Smooth muscle cell (in vitro differentiated cells): Measurements from ENCODE around the gene PRAME. TPM values are rescaled to one million over a fixed set of nuclear protein-coding genes. Genes with fewer than 3 reads are reported as not detected.
"Not testable (repeated sequence)": the region's sequence is repeated elsewhere in the genome, so short reads cannot be mapped to it uniquely, and the experiment has no call there.

ENCODE experiments used
- DNase-seq: peaks from one replicate; lab custom pipeline; 2025; ENCODE audit not compliant: unreplicated experiment; lab: John Stamatoyannopoulos, UW
- H2AFZ ChIP-seq: fragments of 200-600 bp; sonication (generic); 2 replicates; pipeline ENCODE4 v1.6.0; 2016; ENCODE audit warnings: antibody characterized with exemption, low read depth, mild to moderate bottlenecking
- H3F3A ChIP-seq: fragments of 200-600 bp; sonication (generic); 2 replicates; pipeline ENCODE4 v1.6.0; 2017; ENCODE audit warnings: antibody characterized with exemption, low read depth
- H3K27ac ChIP-seq: fragments of 200-600 bp; sonication (generic); 2 replicates; pipeline ENCODE4 v1.5.1; 2016; ENCODE audit warnings: low read depth, mild to moderate bottlenecking
- H3K27me3 ChIP-seq: fragments of 200-600 bp; sonication (generic); 2 replicates; pipeline ENCODE4 v1.6.1; 2016; ENCODE audit warnings: low read depth, mild to moderate bottlenecking
- H3K36me3 ChIP-seq: fragments of 200-600 bp; sonication (generic); 2 replicates; pipeline ENCODE4 v1.5.1; 2016; ENCODE audit warnings: low read depth
- H3K4me1 ChIP-seq: fragments of 200-600 bp; sonication (generic); 2 replicates; pipeline ENCODE4 v1.5.1; 2016; ENCODE audit warnings: low read depth
- H3K4me2 ChIP-seq: fragments of 200-600 bp; sonication (generic); 2 replicates; pipeline ENCODE4 v1.6.0; 2016; ENCODE audit warnings: mild to moderate bottlenecking
- H3K4me3 ChIP-seq: fragments of 200-600 bp; sonication (generic); 2 replicates; pipeline ENCODE4 v1.5.1; 2016; ENCODE audit warnings: mild to moderate bottlenecking
- H3K79me2 ChIP-seq: fragments of 200-600 bp; sonication (generic); 2 replicates; pipeline ENCODE4 v1.6.0; 2016; ENCODE audit warnings: low read depth, mild to moderate bottlenecking
- H3K9ac ChIP-seq: fragments of 200-600 bp; sonication (generic); 2 replicates; pipeline ENCODE4 v1.6.0; 2016; ENCODE audit warnings: low read depth
- H3K9me3 ChIP-seq: fragments of 200-600 bp; sonication (generic); replicated peaks from 2 replicates; pipeline ENCODE4 v1.5.1; 2016; ENCODE audit warnings: low read depth
- H4K20me1 ChIP-seq: fragments of 200-600 bp; sonication (generic); 2 replicates; pipeline ENCODE4 v1.6.0; 2016; ENCODE audit warnings: low read depth
- CTCF ChIP-seq: fragments of 200-600 bp; sonication (generic); IDR thresholded peaks from 2 replicates; pipeline ENCODE4 v1.5.1; 2017; ENCODE audit warnings: borderline replicate concordance, mild to moderate bottlenecking, antibody characterized with exemption; ENCODE audit not compliant: insufficient read depth, poor library complexity, severe bottlenecking
- WGBS: methylation state at CpG from one replicate; pipeline ENCODE4 v1.1.7; 2016; ENCODE audit warnings: low lambda C conversion rate; 5-methylcytosine and 5-hydroxymethylcytosine counted together
- polyA plus RNA-seq: library from polyadenylated mRNA; unstranded; fragments of >200 nt; fragmentation: Nextera tagmentation; extraction: Ambion mirVana; gene quantifications from 2 replicates; pipeline ENCODE4 v1.2.1, GENCODE V29; 2016
- total RNA-seq: library from RNA; depleted of rRNA; stranded (reverse); fragments of >200 nt; gene quantifications from 2 replicates; pipeline ENCODE4 v1.2.3, GENCODE V29; 2014

Gene PRAME
- total and polyA plus RNA-seq, 2 experiments from 2014 or later, result not detected

DNA sequence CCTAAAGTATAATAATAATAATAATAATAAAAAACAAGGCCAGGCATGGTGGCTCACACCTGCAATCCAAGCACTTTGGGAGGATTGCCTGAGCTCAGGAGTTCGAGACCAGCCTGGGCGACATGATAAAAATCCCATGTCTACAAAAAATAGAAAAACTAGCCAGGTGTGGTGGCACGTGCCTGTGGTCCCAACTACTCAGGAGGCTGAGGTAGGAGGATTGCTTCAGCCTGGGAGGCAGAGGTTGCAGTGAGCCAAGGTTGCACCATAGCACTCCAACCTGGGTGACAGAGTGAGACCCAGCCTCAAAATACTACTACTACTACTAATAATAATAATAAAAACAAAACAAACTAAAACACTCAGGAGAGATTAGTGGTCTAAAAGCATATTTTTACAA lies 23.4 kb downstream of the PRAME start:
- Histone ChIP-seq H3K4me3 (no peak overlapping the region), H3K36me3 (no peaks in the 10 kb centered on the region), H3K9ac (no peak overlapping the region), H3K4me1 (no peaks in the 10 kb centered on the region), H2AFZ (no peak overlapping the region), H3K79me2 (no peaks in the 10 kb centered on the region), H3K27me3 (no peaks in the 10 kb centered on the region), H3F3A (no peaks in the 10 kb centered on the region), H3K27ac (no peak overlapping the region), H3K4me2 (no peak overlapping the region), H4K20me1 (no peaks in the 10 kb centered on the region), H3K9me3 (no peaks in the 10 kb centered on the region)
- 79% methylated on average over 3 of the region's 3 CpGs for WGBS
- TF ChIP-seq CTCF, result no peak
- DNase-seq, result no peak

- Histone ChIP-seq H3F3A (no peaks in the 10 kb centered on the region), H3K9ac (no peak overlapping the region), H3K27ac (no peak overlapping the region), H3K4me2 (no peak overlapping the region), H4K20me1 (no peaks in the 10 kb centered on the region), H3K36me3 (no peaks in the 10 kb centered on the region), H3K4me1 (no peaks in the 10 kb centered on the region), H3K4me3 (no peak overlapping the region), H3K27me3 (no peaks in the 10 kb centered on the region), H3K9me3 (no peaks in the 10 kb centered on the region), H3K79me2 (no peaks in the 10 kb centered on the region), H2AFZ (no peak overlapping the region)
- WGBS, result 81% methylated on average over 9 of the region's 9 CpGs
- no peak for TF ChIP-seq CTCF
- DNase-seq, result no peak
These were observed 24.3 kb downstream of the PRAME start for GRCh38 chr22:22534604-22535415.

DNA sequence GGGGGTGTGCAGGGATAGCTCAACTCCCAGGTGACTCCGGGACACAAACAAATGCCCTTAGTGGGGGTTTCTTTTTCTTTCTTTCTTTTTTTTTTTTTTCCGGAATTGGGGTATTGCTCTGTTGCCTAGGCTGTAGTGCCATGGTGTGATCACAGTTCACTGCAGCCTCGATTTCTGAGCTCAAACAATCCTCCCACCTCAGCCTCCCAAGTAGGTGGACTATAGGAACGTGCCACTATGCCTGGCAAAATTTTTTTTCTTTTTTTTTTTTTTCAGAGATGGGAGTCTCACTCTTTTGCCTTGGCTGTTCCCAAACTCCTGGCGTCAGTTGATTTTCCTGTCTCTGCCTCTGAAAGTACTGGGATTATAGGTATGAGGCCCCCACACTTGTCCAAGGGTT lies 25.2 kb downstream of the PRAME start:
- no peak overlapping the region for H3K4me2 ChIP-seq
- no peaks in the 10 kb centered on the region for H4K20me1 ChIP-seq
- H3K27me3 ChIP-seq, result no peaks in the 10 kb centered on the region
- H3F3A ChIP-seq, result no peaks in the 10 kb centered on the region
- H3K79me2 ChIP-seq, result no peaks in the 10 kb centered on the region
- H3K36me3 ChIP-seq, result no peaks in the 10 kb centered on the region
- no peak for TF ChIP-seq CTCF
- H3K4me3 ChIP-seq, result no peak overlapping the region
- H3K9ac ChIP-seq, result no peak overlapping the region
- no peak overlapping the region for H2AFZ ChIP-seq
- DNase-seq, result no peak
- WGBS, result 76% methylated on average over 5 of the region's 5 CpGs
- H3K9me3 ChIP-seq, result no peaks in the 10 kb centered on the region
- H3K4me1 ChIP-seq, result no peaks in the 10 kb centered on the region
- no peak overlapping the region for H3K27ac ChIP-seq

DNA sequence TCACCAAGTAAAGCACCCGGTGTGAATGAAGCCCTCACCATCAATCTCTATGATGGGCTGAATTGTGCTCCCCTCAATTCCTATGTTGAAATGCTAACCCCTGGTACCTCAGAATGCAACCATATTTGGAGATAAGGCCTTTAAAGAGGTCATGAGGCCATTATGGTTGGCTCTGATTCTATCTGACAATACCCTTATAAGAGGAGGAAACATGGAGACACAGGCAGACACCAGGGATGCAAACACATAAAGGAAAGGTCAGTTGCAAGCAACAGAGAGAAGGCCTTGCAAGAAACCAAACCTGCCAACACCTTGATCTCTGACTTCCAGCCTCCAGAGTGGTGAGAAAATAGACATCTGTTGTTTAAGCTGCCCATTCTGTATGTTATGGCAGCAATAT lies 25.6 kb downstream of the PRAME start:
- H3K4me1 ChIP-seq, result no peaks in the 10 kb centered on the region
- no peaks in the 10 kb centered on the region for H3K79me2 ChIP-seq
- H3K4me3 ChIP-seq, result no peak overlapping the region
- H3F3A ChIP-seq, result no peaks in the 10 kb centered on the region
- no peak overlapping the region for H3K4me2 ChIP-seq
- no peaks in the 10 kb centered on the region for H3K27me3 ChIP-seq
- no peak overlapping the region for H3K9ac ChIP-seq
- DNase-seq, result no peak
- H3K27ac ChIP-seq, result no peak overlapping the region
- H3K9me3 ChIP-seq, result no peaks in the 10 kb centered on the region
- TF ChIP-seq CTCF, result no peak
- no peaks in the 10 kb centered on the region for H3K36me3 ChIP-seq
- H4K20me1 ChIP-seq, result no peaks in the 10 kb centered on the region
- no peak overlapping the region for H2AFZ ChIP-seq
- WGBS, result 92% methylated on average over 1 of the region's 1 CpG

- H3F3A ChIP-seq, H3K27me3 ChIP-seq, H3K4me3 ChIP-seq, H4K20me1 ChIP-seq, H3K27ac ChIP-seq, H3K9ac ChIP-seq, H2AFZ ChIP-seq, H3K79me2 ChIP-seq, H3K4me1 ChIP-seq, H3K36me3 ChIP-seq, H3K4me2 ChIP-seq, DNase-seq, H3K9me3 ChIP-seq: not testable (repeated sequence)
- 87% methylated on average over 12 of the region's 12 CpGs for WGBS
These were observed 26.5 kb downstream of the PRAME start for GRCh38 chr22:22532547-22533071.
